Liver (tissue), 2 donors: ENCODE measurements around the gene GRAP2.

Source experiments
- CTCF ChIP-seq: fragments of 150-350 bp; IDR thresholded peaks from 2 replicates; pipeline ENCODE4 v1.5.1; 2017; ENCODE audit warnings: improper control_type of control experiment, low read depth, low read length; ENCODE audit not compliant: missing input control
- MAX ChIP-seq: IDR thresholded peaks from 2 replicates; pipeline ENCODE4 v1.6.1; 2016; ENCODE audit warnings: antibody characterized with exemption
- donor health status: healthy.

DNA sequence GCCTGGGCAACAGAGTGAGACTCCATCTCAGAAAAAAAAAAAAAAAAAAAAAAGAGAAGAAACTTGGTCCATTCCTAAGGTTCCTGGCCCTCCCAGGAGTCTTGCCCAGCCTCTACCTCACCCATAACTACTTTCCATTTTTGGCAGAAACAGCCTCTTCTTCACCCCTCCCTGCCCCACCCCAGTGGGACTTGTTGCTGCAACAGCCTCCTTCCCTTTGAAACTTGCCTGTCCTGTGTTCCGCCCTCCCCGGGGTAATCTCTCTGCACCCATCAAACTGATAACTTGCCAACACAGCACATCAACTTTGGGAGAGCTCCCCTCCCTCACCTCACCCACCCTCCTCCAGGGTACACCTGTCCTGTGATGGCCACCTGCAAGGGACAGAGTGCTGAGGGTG lies 83.9 kb downstream of the GRAP2 start:
- no peak for TF ChIP-seq CTCF
- TF ChIP-seq MAX, result no peak
